Islet of Langerhans (tissue), 1 donor: Measurements from ENCODE around the gene CDKN3.

ENCODE experiments used
- FAIRE-seq: peaks from one replicate; lab custom pipeline; 2011; peaks lifted over from hg19 to GRCh38; lab: Jason Lieb, UNC

CDKN3 gene

GRCh38 chr14:54396493-54397335 lies at the start of gene CDKN3:
Gene CDKN3, plus strand, starts transcription at chr14:54397007. Its CDS starts 62 bp downstream, at chr14:54397069.
- FAIRE-seq, result peak; percentile 88

GRCh38 chr14:54347044-54347443 lies 49.8 kb upstream of the CDKN3 start:
- FAIRE-seq, result no peak

GRCh38 chr14:54348001-54348611 lies 48.7 kb upstream of the CDKN3 start:
- peak; percentile 92 for FAIRE-seq

- FAIRE-seq, result no peak
These were observed 47.7 kb upstream of the CDKN3 start for GRCh38 chr14:54348923-54349620.

- no peak for FAIRE-seq
These were observed 47.1 kb upstream of the CDKN3 start for GRCh38 chr14:54349713-54350112.

- FAIRE-seq, result no peak
These were observed 46.6 kb upstream of the CDKN3 start for GRCh38 chr14:54350203-54350602.

GRCh38 chr14:54353266-54353665 lies 43.5 kb upstream of the CDKN3 start:
- FAIRE-seq, result no peak

GRCh38 chr14:54353694-54354093 lies 43.1 kb upstream of the CDKN3 start:
- FAIRE-seq, result no peak

GRCh38 chr14:54354096-54354495 lies 42.7 kb upstream of the CDKN3 start:
- FAIRE-seq, result no peak

GRCh38 chr14:54354968-54355641 lies 41.7 kb upstream of the CDKN3 start:
- FAIRE-seq, result no peak

GRCh38 chr14:54355698-54356097 lies 41.1 kb upstream of the CDKN3 start:
- no peak for FAIRE-seq

- FAIRE-seq, result no peak
These were observed 40.6 kb upstream of the CDKN3 start for GRCh38 chr14:54356172-54356571.

- FAIRE-seq, result no peak
These were observed 36.1 kb upstream of the CDKN3 start for GRCh38 chr14:54360667-54361066.

GRCh38 chr14:54362089-54362504 lies 34.7 kb upstream of the CDKN3 start:
- no peak for FAIRE-seq

- no peak for FAIRE-seq
These were observed 33.9 kb upstream of the CDKN3 start for GRCh38 chr14:54362759-54363437.

- FAIRE-seq, result no peak
These were observed 32.0 kb upstream of the CDKN3 start for GRCh38 chr14:54364555-54365415.

- no peak for FAIRE-seq
These were observed 29.8 kb upstream of the CDKN3 start for GRCh38 chr14:54366736-54367735.

GRCh38 chr14:54368291-54368690 lies 28.5 kb upstream of the CDKN3 start:
- no peak for FAIRE-seq

GRCh38 chr14:54369343-54369742 lies 27.5 kb upstream of the CDKN3 start:
- no peak for FAIRE-seq
